ENCODE data around the gene PDSS2.
"Not testable (repeated sequence)": the region's sequence is repeated elsewhere in the genome, so short reads cannot be mapped to it uniquely, and the experiment has no call there.

PDSS2 gene

GRCh38 chr6:107386340-107386739, 73.0 kb downstream of the PDSS2 start:
- no peak overlapping the region for H3K27ac ChIP-seq
- TF ChIP-seq ZFX (IDR thresholded peaks at IDR 0.05; ENCODE audit: borderline replicate concordance) (no peak), CTCF (IDR thresholded peaks at IDR 0.05) (no peak)

- TF ChIP-seq CTCF (IDR thresholded peaks at IDR 0.05) (no peak), ZFX (IDR thresholded peaks at IDR 0.05; ENCODE audit: borderline replicate concordance) (no peak)
Observed at GRCh38 chr6:107383705-107384104, 75.7 kb downstream of the PDSS2 start.

GRCh38 chr6:107374264-107374663, 85.1 kb downstream of the PDSS2 start:
- TF ChIP-seq CTCF (IDR thresholded peaks at IDR 0.05) (no peak), ZFX (IDR thresholded peaks at IDR 0.05; ENCODE audit: borderline replicate concordance) (no peak)
- H3K27ac ChIP-seq = no peak overlapping the region

More at GRCh38 chr6:107383705-107384104, 75.7 kb downstream of the PDSS2 start:
- no peak overlapping the region for H3K27ac ChIP-seq

GRCh38 chr6:107369493-107369892, 89.9 kb downstream of the PDSS2 start:
- no peak overlapping the region for H3K27ac ChIP-seq
- TF ChIP-seq ZFX (IDR thresholded peaks at IDR 0.05; ENCODE audit: borderline replicate concordance) (no peak), CTCF (IDR thresholded peaks at IDR 0.05) (no peak)

GRCh38 chr6:107368471-107368870, 90.9 kb downstream of the PDSS2 start:
- no peak for TF ChIP-seq ZFX (IDR thresholded peaks at IDR 0.05; ENCODE audit: borderline replicate concordance)
- TF ChIP-seq CTCF (IDR thresholded peaks at IDR 0.05) = no peak
- no peak overlapping the region for H3K27ac ChIP-seq

GRCh38 chr6:107364173-107364572, 95.2 kb downstream of the PDSS2 start:
- H3K27ac ChIP-seq = not testable (repeated sequence)

GRCh38 chr6:107361753-107362604, 97.4 kb downstream of the PDSS2 start:
- TF ChIP-seq ZFX (IDR thresholded peaks at IDR 0.05; ENCODE audit: borderline replicate concordance) (no peak), CTCF (IDR thresholded peaks at IDR 0.05) (no peak)
- no peak overlapping the region for H3K27ac ChIP-seq

Measured in 22Rv1 (cell line).